Measurements from ENCODE around the gene GRIFIN.

DNA sequence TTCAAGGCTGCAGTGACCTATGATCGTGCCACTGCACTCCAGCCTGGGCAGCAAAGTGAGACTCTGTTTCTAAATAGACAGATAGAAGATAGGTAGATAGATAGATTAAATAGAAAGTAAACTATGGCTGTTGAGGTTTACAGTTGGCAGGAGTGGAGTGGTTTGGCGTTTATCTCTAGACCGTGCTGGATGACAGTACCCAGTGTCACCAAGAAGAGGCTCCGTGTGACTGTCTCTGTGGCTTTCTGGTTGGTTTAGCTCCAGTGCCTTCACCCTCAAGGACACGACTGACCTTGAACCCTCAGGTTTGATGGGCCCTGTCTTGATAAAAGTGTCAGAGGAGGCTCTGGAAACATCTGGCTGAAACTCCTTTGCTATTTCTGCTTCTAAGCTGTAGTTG is 41.1 kb downstream of the GRIFIN start:
- TF ChIP-seq, protein P1, sequence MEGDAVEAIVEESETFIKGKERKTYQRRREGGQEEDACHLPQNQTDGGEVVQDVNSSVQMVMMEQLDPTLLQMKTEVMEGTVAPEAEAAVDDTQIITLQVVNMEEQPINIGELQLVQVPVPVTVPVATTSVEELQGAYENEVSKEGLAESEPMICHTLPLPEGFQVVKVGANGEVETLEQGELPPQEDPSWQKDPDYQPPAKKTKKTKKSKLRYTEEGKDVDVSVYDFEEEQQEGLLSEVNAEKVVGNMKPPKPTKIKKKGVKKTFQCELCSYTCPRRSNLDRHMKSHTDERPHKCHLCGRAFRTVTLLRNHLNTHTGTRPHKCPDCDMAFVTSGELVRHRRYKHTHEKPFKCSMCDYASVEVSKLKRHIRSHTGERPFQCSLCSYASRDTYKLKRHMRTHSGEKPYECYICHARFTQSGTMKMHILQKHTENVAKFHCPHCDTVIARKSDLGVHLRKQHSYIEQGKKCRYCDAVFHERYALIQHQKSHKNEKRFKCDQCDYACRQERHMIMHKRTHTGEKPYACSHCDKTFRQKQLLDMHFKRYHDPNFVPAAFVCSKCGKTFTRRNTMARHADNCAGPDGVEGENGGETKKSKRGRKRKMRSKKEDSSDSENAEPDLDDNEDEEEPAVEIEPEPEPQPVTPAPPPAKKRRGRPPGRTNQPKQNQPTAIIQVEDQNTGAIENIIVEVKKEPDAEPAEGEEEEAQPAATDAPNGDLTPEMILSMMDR (tag by site-specific recombination; IDR thresholded peaks at IDR 0.05), result no peak
- TF ChIP-seq ZNF362 (tag by site-specific recombination; IDR thresholded peaks at IDR 0.05), result no peak
- TF ChIP-seq SP2 (tag by site-specific recombination; IDR thresholded peaks at IDR 0.05), result no peak
- no peak for TF ChIP-seq ZNF629 (tag by site-specific recombination; IDR thresholded peaks at IDR 0.05)
- TF ChIP-seq, protein P2, sequence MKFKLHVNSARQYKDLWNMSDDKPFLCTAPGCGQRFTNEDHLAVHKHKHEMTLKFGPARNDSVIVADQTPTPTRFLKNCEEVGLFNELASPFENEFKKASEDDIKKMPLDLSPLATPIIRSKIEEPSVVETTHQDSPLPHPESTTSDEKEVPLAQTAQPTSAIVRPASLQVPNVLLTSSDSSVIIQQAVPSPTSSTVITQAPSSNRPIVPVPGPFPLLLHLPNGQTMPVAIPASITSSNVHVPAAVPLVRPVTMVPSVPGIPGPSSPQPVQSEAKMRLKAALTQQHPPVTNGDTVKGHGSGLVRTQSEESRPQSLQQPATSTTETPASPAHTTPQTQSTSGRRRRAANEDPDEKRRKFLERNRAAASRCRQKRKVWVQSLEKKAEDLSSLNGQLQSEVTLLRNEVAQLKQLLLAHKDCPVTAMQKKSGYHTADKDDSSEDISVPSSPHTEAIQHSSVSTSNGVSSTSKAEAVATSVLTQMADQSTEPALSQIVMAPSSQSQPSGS (tag by site-specific recombination; IDR thresholded peaks at IDR 0.05; ENCODE audit: low read depth), result no peak
- TF ChIP-seq BCL6B (tag by site-specific recombination; IDR thresholded peaks at IDR 0.05), result no peak
- no peak for TF ChIP-seq ZNF600 (tag by site-specific recombination; IDR thresholded peaks at IDR 0.05)
- TF ChIP-seq YY1 (tag by site-specific recombination; IDR thresholded peaks at IDR 0.05), result no peak
- TF ChIP-seq, protein P3, sequence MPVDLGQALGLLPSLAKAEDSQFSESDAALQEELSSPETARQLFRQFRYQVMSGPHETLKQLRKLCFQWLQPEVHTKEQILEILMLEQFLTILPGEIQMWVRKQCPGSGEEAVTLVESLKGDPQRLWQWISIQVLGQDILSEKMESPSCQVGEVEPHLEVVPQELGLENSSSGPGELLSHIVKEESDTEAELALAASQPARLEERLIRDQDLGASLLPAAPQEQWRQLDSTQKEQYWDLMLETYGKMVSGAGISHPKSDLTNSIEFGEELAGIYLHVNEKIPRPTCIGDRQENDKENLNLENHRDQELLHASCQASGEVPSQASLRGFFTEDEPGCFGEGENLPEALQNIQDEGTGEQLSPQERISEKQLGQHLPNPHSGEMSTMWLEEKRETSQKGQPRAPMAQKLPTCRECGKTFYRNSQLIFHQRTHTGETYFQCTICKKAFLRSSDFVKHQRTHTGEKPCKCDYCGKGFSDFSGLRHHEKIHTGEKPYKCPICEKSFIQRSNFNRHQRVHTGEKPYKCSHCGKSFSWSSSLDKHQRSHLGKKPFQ (tag by site-specific recombination; IDR thresholded peaks at IDR 0.05), result no peak
- TF ChIP-seq ELK4 (IDR thresholded peaks at IDR 0.05; ENCODE audit: borderline replicate concordance, low read depth, low read length), result no peak
- no peak for TF ChIP-seq ZNF830 (tag by site-specific recombination; IDR thresholded peaks at IDR 0.05; ENCODE audit: low read depth)
- TF ChIP-seq ZSCAN5A (tag by site-specific recombination; IDR thresholded peaks at IDR 0.05), result no peak

Data from HEK293 (cell line).